Stomach (tissue), 4 donors: ENCODE data around the gene SYCP2.

Source experiments
- CTCF ChIP-seq, 7 experiments: fragments of 450-650 bp in 4 of 7; fragments of 200-600 bp in 3 of 7; sonication (generic) in 3 of 7; IDR thresholded peaks; one replicate each; pipeline ENCODE4 v1.5.1; 2016 to 2019; ENCODE audit warnings: antibody characterized with exemption in 7 of 7, control low read depth in 2 of 7, mild to moderate bottlenecking in 1 of 7
- EP300 ChIP-seq: sonication (generic); formaldehyde crosslinking; IDR thresholded peaks from one replicate; pipeline ENCODE4 v1.6.1; 2017; ENCODE audit warnings: antibody characterized with exemption
- POLR2A ChIP-seq, 4 donors: fragments of 450-650 bp; IDR thresholded peaks; one replicate each; pipeline ENCODE4 v1.6.1; 2016; ENCODE audit warnings: antibody characterized with exemption in 4 of 4, control low read depth in 2 of 4, mild to moderate bottlenecking in 1 of 4, moderate library complexity in 1 of 4
- POLR2AphosphoS5 ChIP-seq, 3 donors: sonication (generic); formaldehyde crosslinking; IDR thresholded peaks; one replicate each; pipeline ENCODE4 v1.6.1; 2016; ENCODE audit warnings: antibody characterized with exemption in 3 of 3

- TF ChIP-seq CTCF (IDR thresholded peaks at IDR 0.05) (no peak), POLR2A (IDR thresholded peaks at IDR 0.05) (no peak), EP300 (no peak), POLR2AphosphoS5 (IDR thresholded peaks at IDR 0.05) (no peak)
Measured at GRCh38 chr20:59972037-59972801, 38.8 kb upstream of the SYCP2 start.
